GM12875 (cell line): Measurements from ENCODE around the gene HOMER3.

Source experiments
- H3K4me3 ChIP-seq: one replicate; pipeline ENCODE4 v1.5.1; 2011; ENCODE audit warnings: low read depth, low read length, control low read depth
- TF ChIP-seq, protein P1 (sequence below): IDR thresholded peaks from 2 replicates; pipeline ENCODE4 v1.5.1; 2011; ENCODE audit warnings: low read depth, mild to moderate bottlenecking, control low read depth, inconsistent platforms, low read length, moderate library complexity, borderline replicate concordance; ENCODE audit not compliant: insufficient read depth

HOMER3 gene

GRCh38 chr19:18940769-18941627 lies at the start of gene HOMER3:
TSS of gene HOMER3 (minus strand) at chr19:18941217. CDS start at chr19:18938982, 2,235 bp downstream.
- TF ChIP-seq, protein P1, sequence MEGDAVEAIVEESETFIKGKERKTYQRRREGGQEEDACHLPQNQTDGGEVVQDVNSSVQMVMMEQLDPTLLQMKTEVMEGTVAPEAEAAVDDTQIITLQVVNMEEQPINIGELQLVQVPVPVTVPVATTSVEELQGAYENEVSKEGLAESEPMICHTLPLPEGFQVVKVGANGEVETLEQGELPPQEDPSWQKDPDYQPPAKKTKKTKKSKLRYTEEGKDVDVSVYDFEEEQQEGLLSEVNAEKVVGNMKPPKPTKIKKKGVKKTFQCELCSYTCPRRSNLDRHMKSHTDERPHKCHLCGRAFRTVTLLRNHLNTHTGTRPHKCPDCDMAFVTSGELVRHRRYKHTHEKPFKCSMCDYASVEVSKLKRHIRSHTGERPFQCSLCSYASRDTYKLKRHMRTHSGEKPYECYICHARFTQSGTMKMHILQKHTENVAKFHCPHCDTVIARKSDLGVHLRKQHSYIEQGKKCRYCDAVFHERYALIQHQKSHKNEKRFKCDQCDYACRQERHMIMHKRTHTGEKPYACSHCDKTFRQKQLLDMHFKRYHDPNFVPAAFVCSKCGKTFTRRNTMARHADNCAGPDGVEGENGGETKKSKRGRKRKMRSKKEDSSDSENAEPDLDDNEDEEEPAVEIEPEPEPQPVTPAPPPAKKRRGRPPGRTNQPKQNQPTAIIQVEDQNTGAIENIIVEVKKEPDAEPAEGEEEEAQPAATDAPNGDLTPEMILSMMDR = peak; percentile 50; the same call in 1 of the 2 replicates
- no peak within 1 kb of the TSS for H3K4me3 ChIP-seq

GRCh38 chr19:18990128-18990708 lies 49.2 kb upstream of the HOMER3 start:
- TF ChIP-seq, protein P1 = no peak
- H3K4me3 ChIP-seq = no peak overlapping the region

GRCh38 chr19:18989316-18989715 lies 48.3 kb upstream of the HOMER3 start:
- TF ChIP-seq, protein P1 = no peak
- no peak overlapping the region for H3K4me3 ChIP-seq

- TF ChIP-seq, protein P1 = no peak
- no peak overlapping the region for H3K4me3 ChIP-seq
Observed at GRCh38 chr19:18987456-18987855, 46.4 kb upstream of the HOMER3 start.

DNA sequence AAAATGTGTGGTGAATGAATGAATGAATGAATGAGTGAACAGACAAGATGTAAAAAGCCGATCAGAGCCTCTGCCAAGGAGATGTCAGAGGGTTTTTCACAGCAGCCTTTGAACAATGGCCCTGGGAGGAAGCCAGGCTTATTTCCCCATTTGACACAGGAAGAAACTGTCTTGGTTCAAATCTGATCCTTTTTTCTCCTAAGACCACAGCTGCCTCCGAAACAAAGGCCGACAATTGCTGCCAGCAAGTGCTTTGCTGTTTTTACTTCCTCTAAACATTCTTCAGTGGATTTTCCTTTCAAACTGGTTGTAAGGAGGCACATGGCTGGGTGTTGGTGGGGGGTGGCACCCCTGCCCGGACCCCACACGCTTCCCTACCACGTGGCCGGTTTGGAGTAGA lies 44.2 kb upstream of the HOMER3 start:
- TF ChIP-seq, protein P1 = no peak
- H3K4me3 ChIP-seq = no peak overlapping the region

GRCh38 chr19:18984251-18984650 lies 43.2 kb upstream of the HOMER3 start:
- no peak overlapping the region for H3K4me3 ChIP-seq
- TF ChIP-seq, protein P1 = no peak
